Lower leg skin (tissue), 3 donors: ENCODE data around the gene KRT35.

Experiments used
- POLR2A ChIP-seq, 2 donors: fragments of 450-650 bp; IDR thresholded peaks; one replicate each; pipeline ENCODE4 v1.6.1; 2016 to 2017; ENCODE audit warnings: antibody characterized with exemption in 2 of 2, mild to moderate bottlenecking in 1 of 2, moderate library complexity in 1 of 2
- TF ChIP-seq, protein P1 (sequence below), 3 donors: fragments of 450-650 bp; IDR thresholded peaks; one replicate each; pipeline ENCODE4 v1.5.1; 2016; ENCODE audit warnings: antibody characterized with exemption in 3 of 3, mild to moderate bottlenecking in 3 of 3, moderate library complexity in 2 of 3

DNA sequence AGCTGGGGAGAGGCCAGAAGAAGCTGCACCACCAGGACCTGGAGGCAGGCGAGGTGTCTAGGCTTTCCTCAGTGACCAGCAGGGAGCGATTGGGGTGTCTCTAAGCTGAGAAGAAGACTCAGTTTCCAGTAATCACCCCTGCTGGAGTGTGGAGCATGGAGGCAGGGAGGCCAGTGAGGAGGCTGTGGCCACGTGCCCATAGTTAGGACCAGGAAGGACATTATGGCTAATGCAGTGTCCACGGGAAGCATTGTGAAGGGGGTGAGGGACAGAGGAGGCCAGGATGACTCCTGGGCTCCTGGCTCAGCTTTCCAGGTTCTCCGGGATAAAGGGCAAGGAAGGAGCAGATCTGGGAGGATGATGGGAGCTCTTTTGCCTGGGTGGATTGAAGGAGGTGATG is 18.8 kb upstream of the KRT35 start:
- TF ChIP-seq, protein P1, sequence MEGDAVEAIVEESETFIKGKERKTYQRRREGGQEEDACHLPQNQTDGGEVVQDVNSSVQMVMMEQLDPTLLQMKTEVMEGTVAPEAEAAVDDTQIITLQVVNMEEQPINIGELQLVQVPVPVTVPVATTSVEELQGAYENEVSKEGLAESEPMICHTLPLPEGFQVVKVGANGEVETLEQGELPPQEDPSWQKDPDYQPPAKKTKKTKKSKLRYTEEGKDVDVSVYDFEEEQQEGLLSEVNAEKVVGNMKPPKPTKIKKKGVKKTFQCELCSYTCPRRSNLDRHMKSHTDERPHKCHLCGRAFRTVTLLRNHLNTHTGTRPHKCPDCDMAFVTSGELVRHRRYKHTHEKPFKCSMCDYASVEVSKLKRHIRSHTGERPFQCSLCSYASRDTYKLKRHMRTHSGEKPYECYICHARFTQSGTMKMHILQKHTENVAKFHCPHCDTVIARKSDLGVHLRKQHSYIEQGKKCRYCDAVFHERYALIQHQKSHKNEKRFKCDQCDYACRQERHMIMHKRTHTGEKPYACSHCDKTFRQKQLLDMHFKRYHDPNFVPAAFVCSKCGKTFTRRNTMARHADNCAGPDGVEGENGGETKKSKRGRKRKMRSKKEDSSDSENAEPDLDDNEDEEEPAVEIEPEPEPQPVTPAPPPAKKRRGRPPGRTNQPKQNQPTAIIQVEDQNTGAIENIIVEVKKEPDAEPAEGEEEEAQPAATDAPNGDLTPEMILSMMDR (IDR thresholded peaks at IDR 0.05), result no peak
- no peak for TF ChIP-seq POLR2A (IDR thresholded peaks at IDR 0.05)
